PC-3 (cell line): ENCODE data around the gene TM4SF5. TPM values are rescaled to one million over a fixed set of nuclear protein-coding genes. Genes with fewer than 3 reads are reported as not detected.

Source experiments
- ATAC-seq: fragments of 200-7000 bp; cut with Tn5 transposase; 2 replicates; pipeline ENCODE4 v1.9.1; 2020; ENCODE audit warnings: mild to moderate bottlenecking, moderate library complexity
- BruUV-seq: library from RNA; stranded (reverse); fragments of 400-500 nt; replicated peaks from 2 replicates; lab custom pipeline; 2021; lab: Mats Ljungman, UMichigan
- CTCF ChIA-PET: fragments of 300-600 bp; sonication (Branson Sonifier 250); formaldehyde crosslinking; loops from one replicate; lab custom pipeline; 2022; ENCODE audit warnings: antibody characterized with exemption; lab: Charles Lee
- POLR2A ChIA-PET: fragments of 300-600 bp; sonication (Branson Sonifier 250); formaldehyde crosslinking; loops from one replicate; lab custom pipeline; 2022; ENCODE audit warnings: antibody characterized with exemption; ENCODE audit not compliant: unreplicated experiment; lab: Charles Lee
- DNase-seq: peaks from one replicate; pipeline ENCODE4 v3.0.0-alpha.2; 2015
- H2AFZ ChIP-seq: fragments of 300-600 bp; sonication (generic); 2 replicates; pipeline ENCODE4 v1.6.0; 2016; ENCODE audit warnings: antibody characterized with exemption, low read length
- H3F3A ChIP-seq: fragments of 300-600 bp; sonication (generic); one replicate; pipeline ENCODE4 v1.6.0; 2017; ENCODE audit warnings: antibody characterized with exemption, low read length, control low read depth, mild to moderate bottlenecking; ENCODE audit not compliant: unreplicated experiment
- H3K27ac ChIP-seq: fragments of 300-600 bp; sonication (generic); 2 replicates; pipeline ENCODE4 v1.5.1; 2016; ENCODE audit warnings: mild to moderate bottlenecking, low read length
- H3K27me3 ChIP-seq: fragments of 300-600 bp; sonication (generic); 2 replicates; pipeline ENCODE4 v1.6.1; 2016; ENCODE audit warnings: low read length, mixed read lengths
- H3K36me3 ChIP-seq: fragments of 300-600 bp; sonication (generic); 2 replicates; pipeline ENCODE4 v1.6.1; 2016; ENCODE audit warnings: low read depth, mixed run types, low read length, mixed read lengths
- H3K4me1 ChIP-seq: fragments of 300-600 bp; sonication (generic); 2 replicates; pipeline ENCODE4 v1.5.1; 2016; ENCODE audit warnings: low read length; ENCODE audit not compliant: insufficient read depth
- H3K4me2 ChIP-seq: fragments of 300-600 bp; sonication (generic); 2 replicates; pipeline ENCODE4 v1.6.0; 2016; ENCODE audit warnings: low read length
- H3K4me3 ChIP-seq: fragments of 300-600 bp; sonication (generic); 2 replicates; pipeline ENCODE4 v1.5.1; 2016; ENCODE audit warnings: mild to moderate bottlenecking, low read length, mixed read lengths
- H3K79me2 ChIP-seq: fragments of 300-600 bp; sonication (generic); 2 replicates; pipeline ENCODE4 v1.6.1; 2017; ENCODE audit warnings: low read length, mixed read lengths
- H3K9ac ChIP-seq: fragments of 300-600 bp; sonication (generic); 2 replicates; pipeline ENCODE4 v1.6.0; 2016; ENCODE audit warnings: mild to moderate bottlenecking, low read length
- H3K9me2 ChIP-seq: fragments of 300-600 bp; sonication (generic); replicated peaks from 2 replicates; pipeline ENCODE4 v1.6.1; 2016; ENCODE audit warnings: mixed run types, low read length, mixed read lengths
- H3K9me3 ChIP-seq: fragments of 300-600 bp; sonication (generic); 2 replicates; pipeline ENCODE4 v1.6.1; 2016; ENCODE audit warnings: low read length, mixed read lengths
- H4K20me1 ChIP-seq: fragments of 300-600 bp; sonication (generic); 2 replicates; pipeline ENCODE4 v1.6.1; 2016; ENCODE audit warnings: low read length, mixed read lengths
- EZH2 ChIP-seq: fragments of 300-600 bp; sonication (generic); IDR thresholded peaks from one replicate; pipeline ENCODE4 v1.6.1; 2017; ENCODE audit warnings: antibody characterized with exemption, mild to moderate bottlenecking, low read length; ENCODE audit not compliant: unreplicated experiment
- EZH2phosphoT487 ChIP-seq: fragments of 300-600 bp; sonication (generic); IDR thresholded peaks from 2 replicates; pipeline ENCODE4 v1.6.1; 2018; ENCODE audit warnings: mild to moderate bottlenecking, antibody characterized with exemption, low read length, borderline replicate concordance
- intact Hi-C: fragments of 100-400 bp; cut with micrococcal nuclease; formaldehyde crosslinking; loops from 2 replicates; pipeline ENCODE4 v1.9.0; 2023
- total RNA-seq: library from RNA; depleted of rRNA; stranded (reverse); fragments of >200 nt; gene quantifications from 2 replicates; pipeline ENCODE4 v1.2.3, GENCODE V29; 2014
- TF ChIP-seq, protein P1 (sequence below): fragments of 300-600 bp; sonication (generic); conservative IDR thresholded peaks from 2 replicates; pipeline ENCODE4 v1.5.1; 2017; ENCODE audit warnings: antibody characterized with exemption, low read depth, mild to moderate bottlenecking, low read length

The TM4SF5 gene
- total RNA-seq, 1 experiment from 2014 or later, result not detected

DNA sequence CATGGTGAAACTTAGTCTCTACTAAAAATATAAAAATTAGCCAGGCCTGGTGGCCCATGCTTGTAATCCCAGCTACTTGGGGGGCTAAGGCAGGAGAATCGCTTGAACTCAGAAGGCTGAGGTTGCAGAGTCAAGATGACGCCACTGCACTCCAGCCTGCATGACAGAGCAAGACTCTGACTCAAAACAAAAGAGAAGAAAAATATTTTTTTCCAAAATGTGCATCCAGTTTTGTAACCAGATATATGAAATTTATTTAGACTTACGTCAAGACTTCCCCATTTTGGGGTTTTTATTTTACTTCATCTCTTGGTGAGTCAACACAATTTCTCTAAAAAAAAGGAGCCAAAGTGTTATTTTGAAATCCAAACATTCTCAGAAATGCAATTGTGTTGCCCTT, 5.5 kb upstream of the TM4SF5 start:
- Histone ChIP-seq H3K9me2 (no peaks in the 10 kb centered on the region), H4K20me1 (no peaks in the 10 kb centered on the region), H3K9me3 (no peaks in the 10 kb centered on the region), H3K27me3 (no peaks in the 10 kb centered on the region), H3F3A (no peaks in the 10 kb centered on the region), H2AFZ (no peak overlapping the region), H3K4me3 (no peak overlapping the region), H3K36me3 (no peaks in the 10 kb centered on the region), H3K9ac (no peak overlapping the region), H3K27ac (no peak overlapping the region), H3K79me2 (no peaks in the 10 kb centered on the region), H3K4me1 (peaks cover 5% of the 10 kb centered on the region), H3K4me2 (no peak overlapping the region)
- BruUV-seq, result no TSS peak
- no peak for ATAC-seq
- TF ChIP-seq EZH2phosphoT487, result no peak
- TF ChIP-seq, protein P1, sequence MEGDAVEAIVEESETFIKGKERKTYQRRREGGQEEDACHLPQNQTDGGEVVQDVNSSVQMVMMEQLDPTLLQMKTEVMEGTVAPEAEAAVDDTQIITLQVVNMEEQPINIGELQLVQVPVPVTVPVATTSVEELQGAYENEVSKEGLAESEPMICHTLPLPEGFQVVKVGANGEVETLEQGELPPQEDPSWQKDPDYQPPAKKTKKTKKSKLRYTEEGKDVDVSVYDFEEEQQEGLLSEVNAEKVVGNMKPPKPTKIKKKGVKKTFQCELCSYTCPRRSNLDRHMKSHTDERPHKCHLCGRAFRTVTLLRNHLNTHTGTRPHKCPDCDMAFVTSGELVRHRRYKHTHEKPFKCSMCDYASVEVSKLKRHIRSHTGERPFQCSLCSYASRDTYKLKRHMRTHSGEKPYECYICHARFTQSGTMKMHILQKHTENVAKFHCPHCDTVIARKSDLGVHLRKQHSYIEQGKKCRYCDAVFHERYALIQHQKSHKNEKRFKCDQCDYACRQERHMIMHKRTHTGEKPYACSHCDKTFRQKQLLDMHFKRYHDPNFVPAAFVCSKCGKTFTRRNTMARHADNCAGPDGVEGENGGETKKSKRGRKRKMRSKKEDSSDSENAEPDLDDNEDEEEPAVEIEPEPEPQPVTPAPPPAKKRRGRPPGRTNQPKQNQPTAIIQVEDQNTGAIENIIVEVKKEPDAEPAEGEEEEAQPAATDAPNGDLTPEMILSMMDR, result no peak
- TF ChIP-seq EZH2, result no peak
- no peak for DNase-seq
- intact Hi-C loops, result no loop called here
- ChIA-PET POLR2A (no interaction called here), CTCF (no interaction called here)

DNA sequence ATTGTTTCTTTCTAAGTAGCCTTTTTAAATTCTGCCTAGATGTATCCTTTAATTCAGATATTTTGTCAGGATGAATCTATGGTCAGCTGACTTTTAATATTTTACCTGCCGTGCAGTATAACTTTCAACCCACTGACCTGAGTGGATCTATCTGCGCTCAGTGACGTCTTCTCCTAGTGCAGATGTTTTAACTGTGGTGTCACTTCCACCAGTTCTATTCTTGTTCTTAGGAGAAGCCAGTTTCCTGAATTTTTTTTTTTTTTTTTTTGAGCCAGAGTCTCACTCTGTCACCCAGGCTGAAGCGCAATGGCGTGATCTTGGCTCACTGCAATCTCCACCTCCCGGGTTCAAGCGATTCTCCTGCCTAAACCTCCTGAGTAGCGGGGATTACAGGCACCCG, 5.0 kb upstream of the TM4SF5 start:
- Histone ChIP-seq H3K9me3 (no peaks in the 10 kb centered on the region), H3K4me3 (no peak overlapping the region), H3K27me3 (no peaks in the 10 kb centered on the region), H3K4me2 (no peak overlapping the region), H3K4me1 (peaks cover 9% of the 10 kb centered on the region), H3K9me2 (no peaks in the 10 kb centered on the region), H4K20me1 (no peaks in the 10 kb centered on the region), H3K27ac (no peak overlapping the region), H3F3A (no peaks in the 10 kb centered on the region), H2AFZ (no peak overlapping the region), H3K79me2 (no peaks in the 10 kb centered on the region), H3K36me3 (no peaks in the 10 kb centered on the region), H3K9ac (no peak overlapping the region)
- DNase-seq (no peak), ATAC-seq (no peak)
- intact Hi-C loops, result no loop called here
- ChIA-PET CTCF (no interaction called here), POLR2A (no interaction called here)
- TF ChIP-seq EZH2phosphoT487, result no peak
- TF ChIP-seq, protein P1, result no peak
- no peak for TF ChIP-seq EZH2
- no TSS peak for BruUV-seq

DNA sequence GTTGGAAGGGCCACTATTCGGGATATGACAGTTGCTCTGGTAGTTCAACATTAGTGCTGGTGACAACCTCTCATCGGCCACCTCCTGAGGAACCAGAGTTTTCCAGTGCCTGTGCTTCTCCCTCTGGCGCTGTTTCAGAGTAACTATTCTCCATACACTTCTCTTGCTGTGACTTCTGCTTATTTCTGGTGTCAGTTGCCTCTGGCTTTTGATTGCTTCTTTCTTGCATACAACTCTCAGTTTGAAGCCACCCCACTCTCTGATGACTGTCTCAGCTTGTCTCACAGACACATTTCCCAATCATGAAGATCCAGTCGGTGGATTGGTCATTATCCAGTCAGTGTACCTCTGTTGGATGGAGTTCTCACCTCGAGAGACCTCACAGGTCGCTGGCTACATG, 3.4 kb upstream of the TM4SF5 start:
- Histone ChIP-seq H3K4me2 (no peak overlapping the region), H4K20me1 (no peaks in the 10 kb centered on the region), H3K9me3 (no peaks in the 10 kb centered on the region), H3K9me2 (no peaks in the 10 kb centered on the region), H3K27me3 (no peaks in the 10 kb centered on the region), H3F3A (no peaks in the 10 kb centered on the region), H3K4me3 (no peak overlapping the region), H3K27ac (no peak overlapping the region), H3K9ac (no peak overlapping the region), H3K4me1 (peaks cover 12% of the 10 kb centered on the region), H3K79me2 (no peaks in the 10 kb centered on the region), H3K36me3 (no peaks in the 10 kb centered on the region), H2AFZ (no peak overlapping the region)
- no TSS peak for BruUV-seq
- ATAC-seq, result no peak
- intact Hi-C loops, result no loop called here
- no peak for DNase-seq
- POLR2A ChIA-PET, result interaction anchor here (0.6 kb wide), 1 partner anchor 65 kb away, joined by 6 read pairs; the partner anchor contains the start of gene MINK1
- TF ChIP-seq EZH2phosphoT487 (no peak), EZH2 (no peak)
- TF ChIP-seq, protein P1, result no peak
- CTCF ChIA-PET, result no interaction called here
